CD4-positive, alpha-beta T cell (primary cell): ENCODE results near the gene HEPN1. TPM values are rescaled to one million over a fixed set of nuclear protein-coding genes. Genes with fewer than 3 reads are reported as not detected.
A peak's percentile ranks its signal among the peaks of the same experiment; 100 is the strongest.

Source experiments
- ATAC-seq: fragments of 200-7000 bp; cut with Tn5 transposase; one replicate; pipeline ENCODE4 v1.10.0; 2022; ENCODE audit warnings: mild to moderate bottlenecking; ENCODE audit not compliant: poor library complexity
- CTCF ChIA-PET: fragments of 350-600 bp; sonication (Branson Sonifier 250); formaldehyde crosslinking; loops from one replicate; lab custom pipeline; 2021; ENCODE audit warnings: antibody characterized with exemption, inconsistent platforms; lab: Charles Lee
- POLR2A ChIA-PET: fragments of 350-600 bp; sonication (Branson Sonifier 250); formaldehyde crosslinking; loops from one replicate; lab custom pipeline; 2021; ENCODE audit warnings: antibody characterized with exemption, inconsistent platforms; lab: Charles Lee
- DNase-seq, 14 experiments: peaks; one replicate each; pipeline ENCODE4 v3.0.0-alpha.2; 2013 to 2020; ENCODE audit warnings: mixed read lengths in 2 of 14
- H3K27ac ChIP-seq, 2 donors: one replicate each; pipeline versions ENCODE4 v1.5.1 to v1.7.0; 2013; ENCODE audit warnings: low read length in 2 of 2, low read depth in 1 of 2, mild to moderate bottlenecking in 1 of 2
- H3K27me3 ChIP-seq, 2 experiments: 1 replicate in 1 of 2; 2 replicates in 1 of 2; pipeline versions ENCODE4 v1.6.1 to v1.7.0; 2013; ENCODE audit warnings: low read length in 2 of 2, control low read depth in 1 of 2, mild to moderate bottlenecking in 1 of 2, moderate library complexity in 1 of 2; ENCODE audit not compliant: insufficient read depth in 2 of 2, control insufficient read depth in 1 of 2
- H3K36me3 ChIP-seq: one replicate; pipeline ENCODE4 v1.6.1; 2013; ENCODE audit warnings: low read length, control low read depth; ENCODE audit not compliant: insufficient read depth
- H3K4me1 ChIP-seq: one replicate; pipeline ENCODE4 v1.6.1; 2013; ENCODE audit warnings: low read length, control low read depth; ENCODE audit not compliant: insufficient read depth
- H3K4me3 ChIP-seq: one replicate; pipeline ENCODE4 v1.5.1; 2013; ENCODE audit warnings: mild to moderate bottlenecking, low read length, moderate library complexity
- H3K9me3 ChIP-seq, 2 experiments: 1 replicate in 1 of 2; 2 replicates in 1 of 2; pipeline versions ENCODE4 v1.6.1 to v1.7.0; 2013; ENCODE audit warnings: low read length in 2 of 2, mild to moderate bottlenecking in 2 of 2, control low read depth in 1 of 2, moderate library complexity in 1 of 2; ENCODE audit not compliant: control insufficient read depth in 1 of 2, insufficient read depth in 1 of 2
- H3K27ac Mint-ChIP-seq: one replicate; pipeline ENCODE4 v1.8.0; 2020; ENCODE audit warnings: mixed read lengths
- H3K27me3 Mint-ChIP-seq: one replicate; pipeline ENCODE4 v1.8.0; 2021; ENCODE audit warnings: mixed read lengths
- H3K36me3 Mint-ChIP-seq: one replicate; pipeline ENCODE4 v1.8.0; 2021; ENCODE audit warnings: low read depth, mixed read lengths
- H3K4me1 Mint-ChIP-seq: one replicate; pipeline ENCODE4 v1.8.0; 2021; ENCODE audit warnings: low read depth, mixed read lengths
- H3K4me3 Mint-ChIP-seq: one replicate; pipeline ENCODE4 v1.8.0; 2020; ENCODE audit warnings: mild to moderate bottlenecking, mixed read lengths
- H3K9me3 Mint-ChIP-seq: one replicate; pipeline ENCODE4 v1.8.0; 2020; ENCODE audit warnings: mixed read lengths
- intact Hi-C, 2 experiments: fragments of 100-400 bp; cut with DNase I in 1 of 2; cut with micrococcal nuclease in 1 of 2; formaldehyde crosslinking; loops; one replicate each; pipeline versions ENCODE4 v1.15.1 to v1.9.0; 2023 to 2025; cut with DNase I, micrococcal nuclease
- total RNA-seq, 174 experiments: library from RNA in 2 of 174; stranded (reverse) in 2 of 174; gene quantifications; one replicate each; pipeline ENCODE4 v1.2.3 and lab custom pipeline; 2021 to 2026
- TF ChIP-seq, protein P1 (sequence below): fragments of 200-600 bp; IDR thresholded peaks from one replicate; pipeline ENCODE4 v1.8.0; 2022; ENCODE audit warnings: antibody characterized with exemption, mild to moderate bottlenecking

Gene HEPN1
- total RNA-seq, 2 experiments from 2014 or later = not detected

DNA sequence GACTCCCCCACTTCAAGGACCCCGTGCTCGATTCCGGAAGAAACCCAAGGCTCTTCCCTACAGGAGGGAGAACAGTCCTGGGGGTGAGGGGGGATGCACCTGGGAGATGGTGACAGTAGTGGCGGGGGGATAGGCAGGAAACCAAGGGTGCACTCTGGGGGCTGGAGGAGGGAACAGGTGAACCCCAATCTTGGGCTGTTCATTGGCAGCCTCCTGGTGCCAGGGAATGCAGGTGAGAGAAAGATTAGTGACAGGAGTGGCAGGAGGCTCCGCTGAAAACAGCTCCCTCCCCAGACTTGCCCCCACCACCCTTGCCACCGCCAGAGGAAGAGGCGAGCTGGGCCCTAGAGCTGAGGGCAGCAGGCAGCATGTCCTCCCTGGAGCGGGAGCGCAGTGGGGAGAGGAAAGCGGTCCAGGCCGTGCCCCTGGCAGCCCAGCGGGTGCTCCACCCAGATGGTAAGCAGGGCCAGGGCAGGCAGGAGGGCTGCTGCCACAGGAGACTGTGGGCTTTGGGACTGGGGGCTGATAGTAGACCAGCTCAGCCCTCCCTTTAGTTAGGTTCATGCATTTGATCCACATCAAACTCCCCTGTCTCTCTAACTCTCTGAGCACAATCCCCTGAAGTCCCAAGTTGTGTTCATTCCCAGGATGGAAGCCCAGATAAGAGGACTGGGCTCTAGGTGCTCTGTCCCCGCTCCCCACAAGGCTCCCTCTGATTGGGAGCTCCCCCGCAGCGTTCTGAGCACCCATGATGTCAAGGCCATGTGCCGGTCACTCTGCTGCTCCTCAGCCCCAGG, 39.4 kb upstream of the HEPN1 start:
- DNase-seq (no peak), ATAC-seq (no peak)
- H3K4me1 Mint-ChIP-seq = peaks cover 25% of the 10 kb centered on the region
- no peak overlapping the region for H3K27ac ChIP-seq
- no peak overlapping the region for H3K4me3 ChIP-seq
- H3K27me3 Mint-ChIP-seq = peaks cover 7% of the 10 kb centered on the region
- intact Hi-C loops = loop anchor here (5.0 kb wide), 7 partner anchors 42 to 1137 kb away; partner anchors contain the start of genes SIAE (in 2 of the 2), SPA17 (in 2 of the 2), MSANTD2 (in 1 of the 2) and TMEM218 (in 1 of the 2)
- no peaks in the 10 kb centered on the region for H3K36me3 ChIP-seq
- no peak overlapping the region for H3K27ac Mint-ChIP-seq
- H3K9me3 Mint-ChIP-seq = no peaks in the 10 kb centered on the region
- ChIA-PET POLR2A (no interaction called here), CTCF (interaction anchor here (1.3 kb wide), 1 partner anchor 14 kb away, joined by 3 read pairs; no protein-coding TSS in a partner anchor)
- peak overlapping the region; percentile 34 for H3K4me3 Mint-ChIP-seq
- H3K27me3 ChIP-seq = peaks cover 4 to 8% of the 10 kb centered on the region in 2 experiments
- H3K36me3 Mint-ChIP-seq = no peaks in the 10 kb centered on the region
- TF ChIP-seq, protein P1, sequence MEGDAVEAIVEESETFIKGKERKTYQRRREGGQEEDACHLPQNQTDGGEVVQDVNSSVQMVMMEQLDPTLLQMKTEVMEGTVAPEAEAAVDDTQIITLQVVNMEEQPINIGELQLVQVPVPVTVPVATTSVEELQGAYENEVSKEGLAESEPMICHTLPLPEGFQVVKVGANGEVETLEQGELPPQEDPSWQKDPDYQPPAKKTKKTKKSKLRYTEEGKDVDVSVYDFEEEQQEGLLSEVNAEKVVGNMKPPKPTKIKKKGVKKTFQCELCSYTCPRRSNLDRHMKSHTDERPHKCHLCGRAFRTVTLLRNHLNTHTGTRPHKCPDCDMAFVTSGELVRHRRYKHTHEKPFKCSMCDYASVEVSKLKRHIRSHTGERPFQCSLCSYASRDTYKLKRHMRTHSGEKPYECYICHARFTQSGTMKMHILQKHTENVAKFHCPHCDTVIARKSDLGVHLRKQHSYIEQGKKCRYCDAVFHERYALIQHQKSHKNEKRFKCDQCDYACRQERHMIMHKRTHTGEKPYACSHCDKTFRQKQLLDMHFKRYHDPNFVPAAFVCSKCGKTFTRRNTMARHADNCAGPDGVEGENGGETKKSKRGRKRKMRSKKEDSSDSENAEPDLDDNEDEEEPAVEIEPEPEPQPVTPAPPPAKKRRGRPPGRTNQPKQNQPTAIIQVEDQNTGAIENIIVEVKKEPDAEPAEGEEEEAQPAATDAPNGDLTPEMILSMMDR = no peak
- H3K4me1 ChIP-seq = peaks cover 23% of the 10 kb centered on the region
- peaks cover 0 to 4% of the 10 kb centered on the region in 2 experiments for H3K9me3 ChIP-seq

DNA sequence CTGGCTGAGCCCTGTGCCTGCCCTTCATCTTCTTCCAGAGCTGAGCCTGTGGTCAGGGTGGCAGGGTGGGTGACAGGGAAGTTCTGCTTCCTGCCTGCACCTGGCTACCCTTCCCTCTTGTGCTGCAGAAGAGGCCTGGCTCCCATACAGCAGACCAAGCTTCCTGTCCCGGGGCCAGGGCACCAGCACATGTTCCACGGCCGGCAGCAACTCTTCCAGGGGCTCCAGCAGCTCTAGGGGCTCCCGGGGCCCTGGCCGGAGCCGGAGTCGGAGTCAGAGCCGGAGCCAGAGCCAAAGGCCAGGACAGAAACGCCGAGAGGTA, 38.8 kb upstream of the HEPN1 start:
- peaks cover 25% of the 10 kb centered on the region for H3K4me1 Mint-ChIP-seq
- DNase-seq (no peak), ATAC-seq (no peak)
- TF ChIP-seq, protein P1 = no peak
- Histone ChIP-seq H3K36me3 (no peaks in the 10 kb centered on the region), H3K4me1 (peaks cover 23% of the 10 kb centered on the region), H3K9me3 (no peaks in the 10 kb centered on the region), H3K4me3 (no peak overlapping the region), H3K27me3 (peaks cover 4% of the 10 kb centered on the region in 2 experiments), H3K27ac (no peak overlapping the region)
- peak overlapping the region; percentile 15 for H3K4me3 Mint-ChIP-seq
- POLR2A ChIA-PET = no interaction called here
- H3K27ac Mint-ChIP-seq = no peak overlapping the region
- no peaks in the 10 kb centered on the region for H3K36me3 Mint-ChIP-seq
- CTCF ChIA-PET = interaction anchor here (1.3 kb wide), 1 partner anchor 14 kb away, joined by 3 read pairs; no protein-coding TSS in a partner anchor
- intact Hi-C loops = loop anchor here in 1 of 2 experiments (5.0 kb wide), 1 partner anchor 62 kb away; no protein-coding TSS in a partner anchor
- no peaks in the 10 kb centered on the region for H3K9me3 Mint-ChIP-seq
- peaks cover 6% of the 10 kb centered on the region for H3K27me3 Mint-ChIP-seq

- TF ChIP-seq, protein P1 = no peak
- H3K4me3 Mint-ChIP-seq = no peak overlapping the region
- CTCF ChIA-PET = no interaction called here
- POLR2A ChIA-PET = interaction anchor here (1.5 kb wide), 1 partner anchor 10 kb away, joined by 4 read pairs; no protein-coding TSS in a partner anchor
- intact Hi-C loops = loop anchor here in 1 of 2 experiments (5.0 kb wide), 1 partner anchor 61 kb away; no protein-coding TSS in a partner anchor
- no peak overlapping the region for H3K27ac ChIP-seq
- ATAC-seq = no peak
- peaks cover under 1 to 5% of the 10 kb centered on the region in 2 experiments for H3K27me3 ChIP-seq
- peaks cover 17% of the 10 kb centered on the region for H3K4me1 ChIP-seq
- peaks cover 5% of the 10 kb centered on the region for H3K27me3 Mint-ChIP-seq
- H3K9me3 ChIP-seq = no peaks in the 10 kb centered on the region
- H3K36me3 ChIP-seq = no peaks in the 10 kb centered on the region
- H3K36me3 Mint-ChIP-seq = no peaks in the 10 kb centered on the region
- H3K27ac Mint-ChIP-seq = no peak overlapping the region
- no peak for DNase-seq
- no peak overlapping the region for H3K4me3 ChIP-seq
- peaks cover 25% of the 10 kb centered on the region for H3K4me1 Mint-ChIP-seq
- H3K9me3 Mint-ChIP-seq = no peaks in the 10 kb centered on the region
Observed at GRCh38 chr11:124880958-124881357, 38.1 kb upstream of the HEPN1 start.
